Activated effector memory CD4-positive, alpha-beta T cell treated with Interleukin-2 at 50 U/mL for 16 hours (primary cell): ENCODE measurements around the gene IFI16.
"Not testable (repeated sequence)": the region's sequence is repeated elsewhere in the genome, so short reads cannot be mapped to it uniquely, and the experiment has no call there.

Experiments used
- DNase-seq: peaks from one replicate; pipeline ENCODE4 v3.0.0-alpha.2; 2020

The IFI16 gene

GRCh38 chr1:159103021-159103420 is 93.3 kb downstream of the IFI16 start:
- not testable (repeated sequence) for DNase-seq
